HL-60 (cell line): ENCODE results near the gene CRNKL1.

Experiments used
- REST ChIP-seq: IDR thresholded peaks from 2 replicates; pipeline ENCODE4 v1.6.1; 2012; ENCODE audit warnings: low read depth; ENCODE audit not compliant: insufficient replicate concordance
- TF ChIP-seq, protein P1 (sequence below): IDR thresholded peaks from one replicate; pipeline ENCODE4 v1.5.1; 2011; ENCODE audit warnings: low read length, control low read depth, inconsistent platforms; ENCODE audit not compliant: insufficient read depth

DNA sequence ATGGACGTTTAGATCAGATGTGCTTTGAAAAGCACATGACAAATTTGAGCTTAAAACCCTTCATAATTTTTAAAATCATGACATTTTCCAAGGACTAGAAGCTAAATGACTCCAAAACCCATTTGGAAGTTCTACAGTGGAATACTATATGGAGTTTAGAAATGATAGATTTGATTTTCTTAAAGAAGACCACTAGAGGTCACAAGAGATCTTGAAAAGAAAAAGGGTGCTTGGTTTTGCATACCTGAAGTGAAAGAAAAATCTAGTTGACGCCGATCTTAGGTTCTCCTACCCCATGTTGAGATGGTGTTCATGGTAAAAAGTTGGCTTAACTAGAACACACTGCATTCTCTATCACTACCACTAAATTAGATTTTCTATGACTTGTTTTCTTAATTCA is 31.5 kb upstream of the CRNKL1 start:
- TF ChIP-seq, protein P1, sequence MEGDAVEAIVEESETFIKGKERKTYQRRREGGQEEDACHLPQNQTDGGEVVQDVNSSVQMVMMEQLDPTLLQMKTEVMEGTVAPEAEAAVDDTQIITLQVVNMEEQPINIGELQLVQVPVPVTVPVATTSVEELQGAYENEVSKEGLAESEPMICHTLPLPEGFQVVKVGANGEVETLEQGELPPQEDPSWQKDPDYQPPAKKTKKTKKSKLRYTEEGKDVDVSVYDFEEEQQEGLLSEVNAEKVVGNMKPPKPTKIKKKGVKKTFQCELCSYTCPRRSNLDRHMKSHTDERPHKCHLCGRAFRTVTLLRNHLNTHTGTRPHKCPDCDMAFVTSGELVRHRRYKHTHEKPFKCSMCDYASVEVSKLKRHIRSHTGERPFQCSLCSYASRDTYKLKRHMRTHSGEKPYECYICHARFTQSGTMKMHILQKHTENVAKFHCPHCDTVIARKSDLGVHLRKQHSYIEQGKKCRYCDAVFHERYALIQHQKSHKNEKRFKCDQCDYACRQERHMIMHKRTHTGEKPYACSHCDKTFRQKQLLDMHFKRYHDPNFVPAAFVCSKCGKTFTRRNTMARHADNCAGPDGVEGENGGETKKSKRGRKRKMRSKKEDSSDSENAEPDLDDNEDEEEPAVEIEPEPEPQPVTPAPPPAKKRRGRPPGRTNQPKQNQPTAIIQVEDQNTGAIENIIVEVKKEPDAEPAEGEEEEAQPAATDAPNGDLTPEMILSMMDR: no peak
- TF ChIP-seq REST: no peak
